B cell (primary cell): Measurements from ENCODE around the gene DHRS7B. TPM values are rescaled to one million over a fixed set of nuclear protein-coding genes. Genes with fewer than 3 reads are reported as not detected.

Source experiments
- ATAC-seq: fragments of 200-7000 bp; cut with Tn5 transposase; one replicate; pipeline ENCODE4 v1.10.0; 2021; ENCODE audit warnings: low read depth, mild to moderate bottlenecking, moderate number of reproducible peaks, moderate library complexity
- CTCF ChIA-PET: fragments of 350-600 bp; sonication (Branson Sonifier 250); formaldehyde crosslinking; loops from one replicate; lab custom pipeline; 2021; ENCODE audit warnings: antibody characterized with exemption, inconsistent platforms; lab: Charles Lee
- POLR2A ChIA-PET: fragments of 350-600 bp; sonication (Branson Sonifier 250); formaldehyde crosslinking; loops from one replicate; lab custom pipeline; 2021; ENCODE audit warnings: antibody characterized with exemption; lab: Charles Lee
- DNase-seq: peaks from one replicate; pipeline ENCODE4 v3.0.0; 2013
- H2AFZ ChIP-seq: 2 replicates; pipeline ENCODE4 v1.6.1; 2012; ENCODE audit warnings: mild to moderate bottlenecking, low read depth, low read length; ENCODE audit not compliant: insufficient read depth, poor library complexity, severe bottlenecking
- H3K27ac ChIP-seq, 2 donors: 1 replicate in 1 of 2; 2 replicates in 1 of 2; pipeline ENCODE4 v1.5.1; 2012 to 2013; ENCODE audit warnings: low read length in 2 of 2, mild to moderate bottlenecking in 2 of 2, moderate library complexity in 1 of 2
- H3K27me3 ChIP-seq, 4 experiments: fragments of 200-600 bp in 1 of 4; sonication (generic) in 1 of 4; replicated peaks in 1 of 4; 1 replicate in 2 of 4; 2 replicates in 2 of 4; pipeline versions ENCODE4 v1.6.1 to v1.7.0; 2013 to 2016; ENCODE audit warnings: low read length in 3 of 4, mild to moderate bottlenecking in 2 of 4, mixed read lengths in 1 of 4, moderate library complexity in 1 of 4; ENCODE audit not compliant: insufficient read depth in 4 of 4, control insufficient read depth in 3 of 4; ENCODE audit errors: control extremely low read depth in 1 of 4
- H3K36me3 ChIP-seq, 2 experiments: replicated peaks in 1 of 2; 1 replicate in 1 of 2; 2 replicates in 1 of 2; pipeline versions ENCODE4 v1.6.1 to v1.7.1; 2013; ENCODE audit warnings: low read length in 1 of 2; ENCODE audit not compliant: insufficient read depth in 2 of 2, control insufficient read depth in 1 of 2; ENCODE audit errors: control extremely low read depth in 1 of 2, extremely low read depth in 1 of 2
- H3K4me1 ChIP-seq, 2 donors: fragments of 200-600 bp in 1 of 2; sonication (generic) in 1 of 2; 1 replicate in 1 of 2; 2 replicates in 1 of 2; pipeline versions ENCODE4 v1.5.1 to v1.6.1; 2013 to 2017; ENCODE audit warnings: low read length in 2 of 2; ENCODE audit not compliant: control insufficient read depth in 2 of 2, insufficient read depth in 2 of 2
- H3K4me2 ChIP-seq: replicated peaks from 2 replicates; pipeline ENCODE3; 2012; ENCODE audit warnings: mild to moderate bottlenecking, low read depth, low read length; ENCODE audit not compliant: poor library complexity, severe bottlenecking
- H3K4me3 ChIP-seq, 5 experiments: fragments of 200-600 bp in 1 of 5; sonication (generic) in 1 of 5; 1 replicate in 3 of 5; 2 replicates in 2 of 5; pipeline versions ENCODE4 v1.5.1 to v1.7.0; 2011 to 2016; ENCODE audit warnings: low read length in 4 of 5, mild to moderate bottlenecking in 4 of 5, low read depth in 2 of 5, control low read depth in 1 of 5, moderate library complexity in 1 of 5; ENCODE audit not compliant: insufficient read depth in 1 of 5; ENCODE audit errors: control extremely low read depth in 1 of 5, extremely low read depth in 1 of 5
- H3K79me2 ChIP-seq: fragments of 200-600 bp; sonication (generic); one replicate; pipeline ENCODE4 v1.6.0; 2016; ENCODE audit warnings: low read length; ENCODE audit not compliant: control insufficient read depth, insufficient read depth
- H3K9ac ChIP-seq: fragments of 200-600 bp; sonication (generic); 2 replicates; pipeline ENCODE4 v1.6.1; 2017; ENCODE audit warnings: mild to moderate bottlenecking, low read length, moderate library complexity
- H3K9me3 ChIP-seq, 3 donors: one replicate each; pipeline versions ENCODE4 v1.6.1 to v1.7.1; 2013; ENCODE audit warnings: low read length in 2 of 3; ENCODE audit not compliant: control insufficient read depth in 2 of 3, insufficient read depth in 1 of 3; ENCODE audit errors: control extremely low read depth in 1 of 3
- H4K20me1 ChIP-seq: 2 replicates; pipeline ENCODE4 v1.6.0; 2012; ENCODE audit warnings: mild to moderate bottlenecking, low read length; ENCODE audit not compliant: insufficient read depth, control insufficient read depth, poor library complexity, severe bottlenecking
- H3K27ac Mint-ChIP-seq: one replicate; pipeline ENCODE4 v1.8.0; 2021; ENCODE audit warnings: mixed read lengths
- H3K27me3 Mint-ChIP-seq: one replicate; pipeline ENCODE4 v1.8.0; 2021; ENCODE audit warnings: mixed read lengths
- H3K4me1 Mint-ChIP-seq: one replicate; pipeline ENCODE4 v1.8.0; 2021; ENCODE audit warnings: mixed read lengths
- H3K4me3 Mint-ChIP-seq: one replicate; pipeline ENCODE4 v1.8.0; 2021; ENCODE audit warnings: mixed read lengths
- H3K9me3 Mint-ChIP-seq: one replicate; pipeline ENCODE4 v1.8.0; 2022; ENCODE audit warnings: mixed read lengths; ENCODE audit not compliant: insufficient read depth
- EZH2 ChIP-seq: IDR thresholded peaks from 2 replicates; pipeline ENCODE4 v1.6.1; 2012; ENCODE audit warnings: borderline replicate concordance, low read depth, mild to moderate bottlenecking, moderate library complexity, low read length; ENCODE audit not compliant: insufficient read depth, poor library complexity, severe bottlenecking
- WGBS: methylation state at CpG from one replicate; pipeline ENCODE4 v1.1.5; 2013; ENCODE audit warnings: missing lambda C conversion rate; ENCODE audit not compliant: insufficient coverage; 5-methylcytosine and 5-hydroxymethylcytosine counted together
- intact Hi-C: fragments of 100-400 bp; cut with micrococcal nuclease; formaldehyde crosslinking; loops from one replicate; pipeline ENCODE4 v1.10.0; 2022
- polyA plus RNA-seq: library from polyadenylated mRNA; depleted of rRNA; stranded (reverse); fragments of >200 nt; gene quantifications from 2 replicates; pipeline ENCODE4 v1.2.3, GENCODE V29; 2012
- total RNA-seq, 2 donors: library from RNA; stranded (reverse); fragments of 120-200 nt in 1 of 2; gene quantifications; 1 replicate in 1 of 2; 2 replicates in 1 of 2; pipeline versions ENCODE4 v1.2.3 to v1.2.4, GENCODE V29; 2013 to 2022
- TF ChIP-seq, protein P1 (sequence below): fragments of 200-600 bp; IDR thresholded peaks from one replicate; pipeline ENCODE4 v1.8.0; 2022; ENCODE audit warnings: antibody characterized with exemption, mild to moderate bottlenecking

DHRS7B gene
- total and polyA plus RNA-seq, 2 donors (not counting 1 experiment from before 2014, with no cell fraction given), result 8.2 to 13.4 TPM

DNA sequence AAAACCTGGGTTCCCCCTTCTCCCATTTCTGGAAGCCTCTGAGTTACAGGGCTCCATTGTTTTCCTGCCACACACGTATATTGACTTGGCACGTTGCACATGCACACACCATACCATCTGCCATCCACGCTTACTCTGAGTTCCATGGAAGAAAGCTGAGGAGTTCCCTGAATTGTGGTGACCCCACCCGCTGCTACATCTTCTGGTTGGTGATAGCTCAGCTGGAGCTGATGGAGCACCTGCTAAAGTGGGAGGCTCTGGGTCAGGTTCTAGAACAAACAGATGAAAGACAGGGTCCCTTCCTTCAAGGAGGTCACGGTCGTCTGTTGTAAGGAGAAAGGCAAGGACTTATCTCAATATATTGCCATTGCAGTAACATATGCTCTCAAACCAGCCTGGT lies 46.1 kb downstream of the DHRS7B start:
- ChIA-PET CTCF (no interaction called here), POLR2A (no interaction called here)
- Histone ChIP-seq H3K4me2 (no peak overlapping the region), H3K27ac (no peak overlapping the region), H4K20me1 (peaks cover 9% of the 10 kb centered on the region), H3K27me3 (no peaks in the 10 kb centered on the region), H2AFZ (no peak overlapping the region), H3K36me3 (peaks cover 0 to 19% of the 10 kb centered on the region in 2 experiments), H3K79me2 (peaks cover 4% of the 10 kb centered on the region), H3K9ac (no peak overlapping the region), H3K4me3 (no peak overlapping the region), H3K9me3 (no peaks in the 10 kb centered on the region), H3K4me1 (peaks cover 7 to 9% of the 10 kb centered on the region in 2 donors)
- DNase-seq, result no peak
- H3K4me1 Mint-ChIP-seq, result peaks cover 21% of the 10 kb centered on the region
- no peak overlapping the region for H3K4me3 Mint-ChIP-seq
- H3K9me3 Mint-ChIP-seq, result no peaks in the 10 kb centered on the region
- no peak for ATAC-seq
- no peak overlapping the region for H3K27ac Mint-ChIP-seq
- intact Hi-C loops, result no loop called here
- WGBS, result 100% methylated on average over 3 of the region's 6 CpGs
- no peak for TF ChIP-seq EZH2
- TF ChIP-seq, protein P1, sequence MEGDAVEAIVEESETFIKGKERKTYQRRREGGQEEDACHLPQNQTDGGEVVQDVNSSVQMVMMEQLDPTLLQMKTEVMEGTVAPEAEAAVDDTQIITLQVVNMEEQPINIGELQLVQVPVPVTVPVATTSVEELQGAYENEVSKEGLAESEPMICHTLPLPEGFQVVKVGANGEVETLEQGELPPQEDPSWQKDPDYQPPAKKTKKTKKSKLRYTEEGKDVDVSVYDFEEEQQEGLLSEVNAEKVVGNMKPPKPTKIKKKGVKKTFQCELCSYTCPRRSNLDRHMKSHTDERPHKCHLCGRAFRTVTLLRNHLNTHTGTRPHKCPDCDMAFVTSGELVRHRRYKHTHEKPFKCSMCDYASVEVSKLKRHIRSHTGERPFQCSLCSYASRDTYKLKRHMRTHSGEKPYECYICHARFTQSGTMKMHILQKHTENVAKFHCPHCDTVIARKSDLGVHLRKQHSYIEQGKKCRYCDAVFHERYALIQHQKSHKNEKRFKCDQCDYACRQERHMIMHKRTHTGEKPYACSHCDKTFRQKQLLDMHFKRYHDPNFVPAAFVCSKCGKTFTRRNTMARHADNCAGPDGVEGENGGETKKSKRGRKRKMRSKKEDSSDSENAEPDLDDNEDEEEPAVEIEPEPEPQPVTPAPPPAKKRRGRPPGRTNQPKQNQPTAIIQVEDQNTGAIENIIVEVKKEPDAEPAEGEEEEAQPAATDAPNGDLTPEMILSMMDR, result no peak
- no peaks in the 10 kb centered on the region for H3K27me3 Mint-ChIP-seq

DNA sequence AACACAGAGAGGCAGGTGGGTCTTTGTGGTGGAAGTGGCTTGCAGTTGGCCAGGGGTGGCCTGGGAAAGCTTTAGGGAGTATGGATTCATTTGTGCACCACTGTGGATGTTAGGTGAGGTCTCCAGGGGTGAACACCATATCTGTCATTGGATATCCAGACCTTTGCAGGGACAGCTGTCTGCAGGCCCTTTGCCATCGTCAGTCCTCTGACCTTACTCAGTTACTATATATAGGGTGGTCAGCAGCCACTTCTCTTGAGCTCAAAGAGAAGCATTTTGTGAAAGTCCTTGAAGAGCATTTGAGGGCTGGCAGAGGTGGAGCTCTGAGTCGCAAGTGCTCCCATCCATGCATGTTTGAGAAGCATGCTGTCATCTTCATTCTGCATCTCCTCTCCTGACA lies 46.8 kb downstream of the DHRS7B start:
- no peak overlapping the region for H3K4me3 Mint-ChIP-seq
- no peaks in the 10 kb centered on the region for H3K27me3 ChIP-seq
- H4K20me1 ChIP-seq, result peaks cover 9% of the 10 kb centered on the region
- no peak overlapping the region for H2AFZ ChIP-seq
- H3K4me2 ChIP-seq, result no peak overlapping the region
- no peaks in the 10 kb centered on the region for H3K9me3 ChIP-seq
- H3K4me3 ChIP-seq, result no peak overlapping the region
- WGBS, result 100% methylated on average over 1 of the region's 2 CpGs
- DNase-seq, result no peak
- CTCF ChIA-PET, result no interaction called here
- H3K36me3 ChIP-seq, result peaks cover 0 to 17% of the 10 kb centered on the region in 2 experiments
- no peak for ATAC-seq
- TF ChIP-seq EZH2, result no peak
- TF ChIP-seq, protein P1, result no peak
- intact Hi-C loops, result no loop called here
- H3K9ac ChIP-seq, result no peak overlapping the region
- POLR2A ChIA-PET, result no interaction called here
- peaks cover 21% of the 10 kb centered on the region for H3K4me1 Mint-ChIP-seq
- peaks cover 7 to 9% of the 10 kb centered on the region in 2 donors for H3K4me1 ChIP-seq
- H3K27me3 Mint-ChIP-seq, result no peaks in the 10 kb centered on the region
- H3K27ac ChIP-seq, result no peak overlapping the region
- H3K9me3 Mint-ChIP-seq, result no peaks in the 10 kb centered on the region
- H3K79me2 ChIP-seq, result peaks cover under 1% of the 10 kb centered on the region
- H3K27ac Mint-ChIP-seq, result no peak overlapping the region
